DND-41 (cell line): ENCODE measurements around the gene GLCCI1.

Source experiments
- EZH2 ChIP-seq: IDR thresholded peaks from 3 replicates; pipeline ENCODE4 v1.6.1; 2012; ENCODE audit warnings: borderline replicate concordance, low read depth, mild to moderate bottlenecking, moderate library complexity, low read length, inconsistent platforms; ENCODE audit not compliant: severe bottlenecking
- TF ChIP-seq, protein P1 (sequence below): IDR thresholded peaks from 2 replicates; pipeline ENCODE4 v1.5.1; 2012; ENCODE audit warnings: borderline replicate concordance, low read length, moderate library complexity, mild to moderate bottlenecking; ENCODE audit not compliant: poor library complexity, severe bottlenecking; ENCODE audit errors: extremely low read depth

DNA sequence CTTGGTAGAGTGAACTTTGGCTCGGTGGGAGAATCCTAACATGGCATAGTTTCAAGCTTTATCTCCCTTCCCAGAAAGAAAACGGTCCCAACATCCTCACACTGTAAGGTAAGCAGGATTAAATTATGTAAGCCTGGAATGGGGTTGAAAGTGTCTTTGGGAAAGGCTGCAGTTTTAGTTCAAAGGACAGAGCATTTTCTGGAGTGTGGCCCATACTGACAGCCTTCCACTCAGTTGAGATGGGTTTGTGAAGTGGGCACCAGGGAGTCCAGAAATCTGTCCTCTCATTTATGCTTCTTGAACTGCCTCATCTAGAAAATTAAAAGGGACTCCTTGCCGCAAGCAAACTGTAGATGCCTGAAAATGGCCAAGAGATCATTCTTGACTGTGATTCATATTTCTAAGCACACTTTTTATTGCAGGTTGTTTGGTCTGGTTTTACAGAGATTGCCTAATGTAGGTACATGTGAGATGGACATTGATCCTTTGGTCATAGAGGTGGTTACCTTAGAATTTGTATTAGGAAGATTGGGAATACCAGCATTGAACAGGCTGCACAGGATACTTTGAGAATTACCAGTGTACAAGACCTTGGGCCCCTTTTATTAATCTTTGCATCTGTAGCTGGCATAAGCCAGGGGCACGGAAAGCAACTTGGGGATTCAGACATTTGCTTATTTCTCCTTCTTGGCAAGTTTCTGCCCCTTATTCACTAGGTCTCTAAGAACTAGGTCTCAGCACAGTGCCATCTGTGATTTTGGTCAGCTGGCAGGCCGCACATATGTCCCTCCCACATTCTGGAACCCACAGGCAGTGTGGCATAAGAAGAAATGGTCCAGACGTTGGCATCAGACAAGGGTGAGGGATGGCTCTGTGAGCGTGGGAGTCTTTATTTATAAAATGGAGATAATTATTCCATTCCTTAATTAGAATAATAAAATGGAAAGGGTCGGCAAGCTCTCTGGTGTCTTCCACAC, 125.9 kb downstream of the GLCCI1 start:
- TF ChIP-seq, protein P1, sequence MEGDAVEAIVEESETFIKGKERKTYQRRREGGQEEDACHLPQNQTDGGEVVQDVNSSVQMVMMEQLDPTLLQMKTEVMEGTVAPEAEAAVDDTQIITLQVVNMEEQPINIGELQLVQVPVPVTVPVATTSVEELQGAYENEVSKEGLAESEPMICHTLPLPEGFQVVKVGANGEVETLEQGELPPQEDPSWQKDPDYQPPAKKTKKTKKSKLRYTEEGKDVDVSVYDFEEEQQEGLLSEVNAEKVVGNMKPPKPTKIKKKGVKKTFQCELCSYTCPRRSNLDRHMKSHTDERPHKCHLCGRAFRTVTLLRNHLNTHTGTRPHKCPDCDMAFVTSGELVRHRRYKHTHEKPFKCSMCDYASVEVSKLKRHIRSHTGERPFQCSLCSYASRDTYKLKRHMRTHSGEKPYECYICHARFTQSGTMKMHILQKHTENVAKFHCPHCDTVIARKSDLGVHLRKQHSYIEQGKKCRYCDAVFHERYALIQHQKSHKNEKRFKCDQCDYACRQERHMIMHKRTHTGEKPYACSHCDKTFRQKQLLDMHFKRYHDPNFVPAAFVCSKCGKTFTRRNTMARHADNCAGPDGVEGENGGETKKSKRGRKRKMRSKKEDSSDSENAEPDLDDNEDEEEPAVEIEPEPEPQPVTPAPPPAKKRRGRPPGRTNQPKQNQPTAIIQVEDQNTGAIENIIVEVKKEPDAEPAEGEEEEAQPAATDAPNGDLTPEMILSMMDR = no peak
- TF ChIP-seq EZH2 = no peak
